IMR-90 (cell line): ENCODE data around the gene SEMA4F.

Source experiments
- CHD1 ChIP-seq: IDR thresholded peaks from 2 replicates; pipeline ENCODE4 v1.6.1; 2012; ENCODE audit warnings: low read depth, low read length, improper control_type of control experiment
- CTCF ChIP-seq: conservative IDR thresholded peaks from 2 replicates; pipeline ENCODE4 v1.5.1; 2012; ENCODE audit warnings: mild to moderate bottlenecking, low read depth, low read length, improper control_type of control experiment
- MAFK ChIP-seq: IDR thresholded peaks from 2 replicates; pipeline ENCODE4 v1.6.1; 2012; ENCODE audit warnings: low read depth, low read length, improper control_type of control experiment
- MAZ ChIP-seq: IDR thresholded peaks from 2 replicates; pipeline ENCODE4 v1.6.1; 2012; ENCODE audit warnings: low read depth, mild to moderate bottlenecking, low read length, improper control_type of control experiment, moderate library complexity, borderline replicate concordance
- MXI1 ChIP-seq: IDR thresholded peaks from 2 replicates; pipeline ENCODE4 v1.6.1; 2012; ENCODE audit warnings: low read depth, mild to moderate bottlenecking, low read length, moderate library complexity, borderline replicate concordance
- POLR2A ChIP-seq: IDR thresholded peaks from 2 replicates; pipeline ENCODE4 v1.6.1; 2012; ENCODE audit warnings: mild to moderate bottlenecking, low read depth, low read length
- RAD21 ChIP-seq: IDR thresholded peaks from 2 replicates; pipeline ENCODE4 v1.6.1; 2012; ENCODE audit warnings: low read length, improper control_type of control experiment
- RCOR1 ChIP-seq: IDR thresholded peaks from 2 replicates; pipeline ENCODE4 v1.6.1; 2012; ENCODE audit warnings: mild to moderate bottlenecking, low read length, improper control_type of control experiment; ENCODE audit not compliant: insufficient replicate concordance
- RFX5 ChIP-seq: IDR thresholded peaks from 2 replicates; pipeline ENCODE4 v1.8.0; 2012; ENCODE audit warnings: low read depth, mild to moderate bottlenecking, low read length, moderate library complexity

GRCh38 chr2:74708883-74709282 is 54.8 kb downstream of the SEMA4F start:
- TF ChIP-seq MXI1 (no peak), POLR2A (no peak), CTCF (no peak), MAZ (no peak), RFX5 (no peak), MAFK (no peak), RCOR1 (no peak), CHD1 (no peak), RAD21 (no peak)
